Prostate gland (tissue), 2 donors: ENCODE data around the gene USP17L27.
"Not testable (repeated sequence)": the region's sequence is repeated elsewhere in the genome, so short reads cannot be mapped to it uniquely, and the experiment has no call there.

Experiments
- CTCF ChIP-seq, 4 experiments: fragments of 200-600 bp in 2 of 4; fragments of 450-650 bp in 2 of 4; sonication (generic) in 2 of 4; IDR thresholded peaks; 1 replicate in 3 of 4; 2 replicates in 1 of 4; pipeline ENCODE4 v1.5.1; 2016 to 2019; ENCODE audit warnings: antibody characterized with exemption in 4 of 4, mild to moderate bottlenecking in 2 of 4, moderate library complexity in 2 of 4
- POLR2A ChIP-seq: fragments of 450-650 bp; IDR thresholded peaks from one replicate; pipeline ENCODE4 v1.6.1; 2016; ENCODE audit warnings: antibody characterized with exemption, mild to moderate bottlenecking
- POLR2AphosphoS5 ChIP-seq: sonication (generic); formaldehyde crosslinking; IDR thresholded peaks from one replicate; pipeline ENCODE4 v1.6.1; 2017; ENCODE audit warnings: antibody characterized with exemption

GRCh38 chr4:9362829-9363228 lies 18.9 kb downstream of the USP17L27 start, which contains the start of gene USP17L30:
- TF ChIP-seq CTCF (IDR thresholded peaks at IDR 0.05); POLR2A; POLR2AphosphoS5: not testable (repeated sequence)
